B cell (primary cell): Measurements from ENCODE around the gene SLC4A2. TPM values are rescaled to one million over a fixed set of nuclear protein-coding genes. Genes with fewer than 3 reads are reported as not detected.
A peak's percentile ranks its signal among the peaks of the same experiment; 100 is the strongest.

Experiments
- ATAC-seq: fragments of 200-7000 bp; cut with Tn5 transposase; one replicate; pipeline ENCODE4 v1.10.0; 2021; ENCODE audit warnings: low read depth, mild to moderate bottlenecking, moderate number of reproducible peaks, moderate library complexity
- CTCF ChIA-PET: fragments of 350-600 bp; sonication (Branson Sonifier 250); formaldehyde crosslinking; loops from one replicate; lab custom pipeline; 2021; ENCODE audit warnings: antibody characterized with exemption, inconsistent platforms; lab: Charles Lee
- POLR2A ChIA-PET: fragments of 350-600 bp; sonication (Branson Sonifier 250); formaldehyde crosslinking; loops from one replicate; lab custom pipeline; 2021; ENCODE audit warnings: antibody characterized with exemption; lab: Charles Lee
- DNase-seq: peaks from one replicate; pipeline ENCODE4 v3.0.0; 2013
- H2AFZ ChIP-seq: 2 replicates; pipeline ENCODE4 v1.6.1; 2012; ENCODE audit warnings: mild to moderate bottlenecking, low read depth, low read length; ENCODE audit not compliant: insufficient read depth, poor library complexity, severe bottlenecking
- H3K27ac ChIP-seq, 2 donors: 1 replicate in 1 of 2; 2 replicates in 1 of 2; pipeline ENCODE4 v1.5.1; 2012 to 2013; ENCODE audit warnings: low read length in 2 of 2, mild to moderate bottlenecking in 2 of 2, moderate library complexity in 1 of 2
- H3K27me3 ChIP-seq, 4 experiments: fragments of 200-600 bp in 1 of 4; sonication (generic) in 1 of 4; replicated peaks in 1 of 4; 1 replicate in 2 of 4; 2 replicates in 2 of 4; pipeline versions ENCODE4 v1.6.1 to v1.7.0; 2013 to 2016; ENCODE audit warnings: low read length in 3 of 4, mild to moderate bottlenecking in 2 of 4, mixed read lengths in 1 of 4, moderate library complexity in 1 of 4; ENCODE audit not compliant: insufficient read depth in 4 of 4, control insufficient read depth in 3 of 4; ENCODE audit errors: control extremely low read depth in 1 of 4
- H3K36me3 ChIP-seq, 2 experiments: replicated peaks in 1 of 2; 1 replicate in 1 of 2; 2 replicates in 1 of 2; pipeline versions ENCODE4 v1.6.1 to v1.7.1; 2013; ENCODE audit warnings: low read length in 1 of 2; ENCODE audit not compliant: insufficient read depth in 2 of 2, control insufficient read depth in 1 of 2; ENCODE audit errors: control extremely low read depth in 1 of 2, extremely low read depth in 1 of 2
- H3K4me1 ChIP-seq, 2 donors: fragments of 200-600 bp in 1 of 2; sonication (generic) in 1 of 2; 1 replicate in 1 of 2; 2 replicates in 1 of 2; pipeline versions ENCODE4 v1.5.1 to v1.6.1; 2013 to 2017; ENCODE audit warnings: low read length in 2 of 2; ENCODE audit not compliant: control insufficient read depth in 2 of 2, insufficient read depth in 2 of 2
- H3K4me2 ChIP-seq: replicated peaks from 2 replicates; pipeline ENCODE3; 2012; ENCODE audit warnings: mild to moderate bottlenecking, low read depth, low read length; ENCODE audit not compliant: poor library complexity, severe bottlenecking
- H3K4me3 ChIP-seq, 5 experiments: fragments of 200-600 bp in 1 of 5; sonication (generic) in 1 of 5; 1 replicate in 3 of 5; 2 replicates in 2 of 5; pipeline versions ENCODE4 v1.5.1 to v1.7.0; 2011 to 2016; ENCODE audit warnings: low read length in 4 of 5, mild to moderate bottlenecking in 4 of 5, low read depth in 2 of 5, control low read depth in 1 of 5, moderate library complexity in 1 of 5; ENCODE audit not compliant: insufficient read depth in 1 of 5; ENCODE audit errors: control extremely low read depth in 1 of 5, extremely low read depth in 1 of 5
- H3K79me2 ChIP-seq: fragments of 200-600 bp; sonication (generic); one replicate; pipeline ENCODE4 v1.6.0; 2016; ENCODE audit warnings: low read length; ENCODE audit not compliant: control insufficient read depth, insufficient read depth
- H3K9ac ChIP-seq: fragments of 200-600 bp; sonication (generic); 2 replicates; pipeline ENCODE4 v1.6.1; 2017; ENCODE audit warnings: mild to moderate bottlenecking, low read length, moderate library complexity
- H3K9me3 ChIP-seq, 3 donors: one replicate each; pipeline versions ENCODE4 v1.6.1 to v1.7.1; 2013; ENCODE audit warnings: low read length in 2 of 3; ENCODE audit not compliant: control insufficient read depth in 2 of 3, insufficient read depth in 1 of 3; ENCODE audit errors: control extremely low read depth in 1 of 3
- H4K20me1 ChIP-seq: 2 replicates; pipeline ENCODE4 v1.6.0; 2012; ENCODE audit warnings: mild to moderate bottlenecking, low read length; ENCODE audit not compliant: insufficient read depth, control insufficient read depth, poor library complexity, severe bottlenecking
- H3K27ac Mint-ChIP-seq: one replicate; pipeline ENCODE4 v1.8.0; 2021; ENCODE audit warnings: mixed read lengths
- H3K27me3 Mint-ChIP-seq: one replicate; pipeline ENCODE4 v1.8.0; 2021; ENCODE audit warnings: mixed read lengths
- H3K4me1 Mint-ChIP-seq: one replicate; pipeline ENCODE4 v1.8.0; 2021; ENCODE audit warnings: mixed read lengths
- H3K4me3 Mint-ChIP-seq: one replicate; pipeline ENCODE4 v1.8.0; 2021; ENCODE audit warnings: mixed read lengths
- H3K9me3 Mint-ChIP-seq: one replicate; pipeline ENCODE4 v1.8.0; 2022; ENCODE audit warnings: mixed read lengths; ENCODE audit not compliant: insufficient read depth
- CTCF ChIP-seq: fragments of 200-600 bp; IDR thresholded peaks from one replicate; pipeline ENCODE4 v1.8.0; 2022; ENCODE audit warnings: antibody characterized with exemption, mild to moderate bottlenecking
- EZH2 ChIP-seq: IDR thresholded peaks from 2 replicates; pipeline ENCODE4 v1.6.1; 2012; ENCODE audit warnings: borderline replicate concordance, low read depth, mild to moderate bottlenecking, moderate library complexity, low read length; ENCODE audit not compliant: insufficient read depth, poor library complexity, severe bottlenecking
- WGBS: methylation state at CpG from one replicate; pipeline ENCODE4 v1.1.5; 2013; ENCODE audit warnings: missing lambda C conversion rate; ENCODE audit not compliant: insufficient coverage; 5-methylcytosine and 5-hydroxymethylcytosine counted together
- intact Hi-C: fragments of 100-400 bp; cut with micrococcal nuclease; formaldehyde crosslinking; loops from one replicate; pipeline ENCODE4 v1.10.0; 2022
- polyA plus RNA-seq: library from polyadenylated mRNA; depleted of rRNA; stranded (reverse); fragments of >200 nt; gene quantifications from 2 replicates; pipeline ENCODE4 v1.2.3, GENCODE V29; 2012
- total RNA-seq, 2 donors: library from RNA; stranded (reverse); fragments of 120-200 nt in 1 of 2; gene quantifications; 1 replicate in 1 of 2; 2 replicates in 1 of 2; pipeline versions ENCODE4 v1.2.3 to v1.2.4, GENCODE V29; 2013 to 2022

The SLC4A2 gene
- total and polyA plus RNA-seq, 2 donors (not counting 1 experiment from before 2014, with no cell fraction given), result 82.8 to 113 TPM

- intact Hi-C loops, result loop anchor here (1.0 to 5.0 kb wide), 6 partner anchors 14 to 213 kb away; partner anchors contain the start of genes ABCB8, ABCF2, AGAP3 and CDK5
- Histone ChIP-seq H3K4me1 (peaks cover 26 to 49% of the 10 kb centered on the region in 2 donors), H3K27ac (peak overlapping the region; percentile 85 to 89), H3K4me2 (peak overlapping the region; percentile 96), H3K79me2 (no peaks in the 10 kb centered on the region), H3K9me3 (peaks cover 0 to 25% (median 0%) of the 10 kb centered on the region in 3 donors), H3K9ac (peak overlapping the region; percentile 79), H2AFZ (peak overlapping the region; percentile 51), H3K4me3 (peak overlapping the region; percentile 17 to 75 (median 66)), H3K27me3 (peaks cover 0 to 16% (median under 1%) of the 10 kb centered on the region in 4 experiments), H4K20me1 (no peaks in the 10 kb centered on the region), H3K36me3 (no peaks in the 10 kb centered on the region)
- Mint-ChIP-seq H3K4me3 (peak overlapping the region; percentile 97), H3K27me3 (peaks cover 8% of the 10 kb centered on the region), H3K4me1 (peaks cover 44% of the 10 kb centered on the region), H3K27ac (peak overlapping the region; percentile 97), H3K9me3 (no peaks in the 10 kb centered on the region)
- 8% methylated on average over 52 of the region's 55 CpGs for WGBS
- no peak for TF ChIP-seq CTCF
- no peak for TF ChIP-seq EZH2
- POLR2A ChIA-PET, result interaction anchor here (0.6 to 1.3 kb wide), 5 partner anchors 14 to 863 kb away, joined by 3 to 12 read pairs (median 5); partner anchors contain the start of genes ABCB8 and PRKAG2
- DNase-seq, result peak; percentile 95
- peak; percentile 68 for ATAC-seq
- CTCF ChIA-PET, result interaction anchor here (0.9 to 1.4 kb wide), 4 partner anchors 9 to 39 kb away, joined by 3 to 5 read pairs (median 4); no protein-coding TSS in a partner anchor
Observed at GRCh38 chr7:151013733-151014497, 45.5 kb upstream of the SLC4A2 start.
